Skeletal muscle satellite cell (primary cell): ENCODE results near the gene TPO.
"Not testable (repeated sequence)": the region's sequence is repeated elsewhere in the genome, so short reads cannot be mapped to it uniquely, and the experiment has no call there.

Experiments used
- H3K27me3 ChIP-seq: 2 replicates; pipeline ENCODE4 v1.7.0; 2013; ENCODE audit warnings: low read length; ENCODE audit not compliant: control insufficient read depth, insufficient read depth
- H3K36me3 ChIP-seq: 2 replicates; pipeline ENCODE4 v1.7.0; 2013; ENCODE audit warnings: mild to moderate bottlenecking, control low read depth, low read length; ENCODE audit not compliant: insufficient read depth
- H3K4me1 ChIP-seq: 2 replicates; pipeline ENCODE4 v1.7.0; 2013; ENCODE audit warnings: low read length; ENCODE audit not compliant: control insufficient read depth, insufficient read depth
- H3K4me2 ChIP-seq: 2 replicates; pipeline ENCODE4 v1.7.0; 2013; ENCODE audit warnings: mild to moderate bottlenecking, low read length
- H3K4me3 ChIP-seq: 2 replicates; pipeline ENCODE4 v1.7.0; 2013; ENCODE audit warnings: low read length
- H3K9ac ChIP-seq: 2 replicates; pipeline ENCODE4 v1.7.0; 2013; ENCODE audit warnings: mild to moderate bottlenecking, low read depth, low read length, moderate library complexity
- H3K9me3 ChIP-seq: replicated peaks from 2 replicates; pipeline ENCODE4 v1.7.0; 2013; ENCODE audit warnings: mild to moderate bottlenecking, control low read depth, low read length

The TPO gene

GRCh38 chr2:1487758-1488157, 74.5 kb downstream of the TPO start:
- no peaks in the 10 kb centered on the region for H3K9me3 ChIP-seq
- no peaks in the 10 kb centered on the region for H3K27me3 ChIP-seq
- H3K4me3 ChIP-seq = no peak overlapping the region
- no peak overlapping the region for H3K9ac ChIP-seq
- no peak overlapping the region for H3K4me2 ChIP-seq
- H3K36me3 ChIP-seq = no peaks in the 10 kb centered on the region
- H3K4me1 ChIP-seq = no peaks in the 10 kb centered on the region

GRCh38 chr2:1488181-1488671, 75.0 kb downstream of the TPO start:
- H3K9ac ChIP-seq = no peak overlapping the region
- no peaks in the 10 kb centered on the region for H3K4me1 ChIP-seq
- no peak overlapping the region for H3K4me2 ChIP-seq
- H3K4me3 ChIP-seq = no peak overlapping the region
- no peaks in the 10 kb centered on the region for H3K36me3 ChIP-seq
- H3K27me3 ChIP-seq = no peaks in the 10 kb centered on the region
- no peaks in the 10 kb centered on the region for H3K9me3 ChIP-seq

GRCh38 chr2:1488851-1489250, 75.6 kb downstream of the TPO start:
- Histone ChIP-seq H3K9ac (no peak overlapping the region), H3K4me1 (no peaks in the 10 kb centered on the region), H3K4me3 (no peak overlapping the region), H3K27me3 (no peaks in the 10 kb centered on the region), H3K4me2 (no peak overlapping the region), H3K9me3 (no peaks in the 10 kb centered on the region), H3K36me3 (no peaks in the 10 kb centered on the region)

GRCh38 chr2:1489486-1489885, 76.2 kb downstream of the TPO start:
- no peaks in the 10 kb centered on the region for H3K4me1 ChIP-seq
- no peaks in the 10 kb centered on the region for H3K27me3 ChIP-seq
- H3K4me2 ChIP-seq = no peak overlapping the region
- no peaks in the 10 kb centered on the region for H3K9me3 ChIP-seq
- no peaks in the 10 kb centered on the region for H3K36me3 ChIP-seq
- no peak overlapping the region for H3K9ac ChIP-seq
- H3K4me3 ChIP-seq = no peak overlapping the region

- not testable (repeated sequence) for H3K9ac ChIP-seq, H3K4me3 ChIP-seq, H3K4me1 ChIP-seq, H3K9me3 ChIP-seq, H3K27me3 ChIP-seq, H3K4me2 ChIP-seq, H3K36me3 ChIP-seq
These were observed 77.1 kb downstream of the TPO start for GRCh38 chr2:1490381-1490780.

- H3K27me3 ChIP-seq = no peaks in the 10 kb centered on the region
- no peak overlapping the region for H3K9ac ChIP-seq
- H3K4me3 ChIP-seq = no peak overlapping the region
- H3K9me3 ChIP-seq = no peaks in the 10 kb centered on the region
- H3K36me3 ChIP-seq = no peaks in the 10 kb centered on the region
- H3K4me2 ChIP-seq = no peak overlapping the region
- no peaks in the 10 kb centered on the region for H3K4me1 ChIP-seq
These were observed 78.5 kb downstream of the TPO start for GRCh38 chr2:1491751-1492150.

- H3K4me1 ChIP-seq, H3K4me2 ChIP-seq, H3K9ac ChIP-seq, H3K36me3 ChIP-seq, H3K4me3 ChIP-seq, H3K27me3 ChIP-seq, H3K9me3 ChIP-seq: not testable (repeated sequence)
These were observed 79.0 kb downstream of the TPO start for GRCh38 chr2:1492231-1492630.

- Histone ChIP-seq H3K4me1 (no peaks in the 10 kb centered on the region), H3K27me3 (no peaks in the 10 kb centered on the region), H3K4me3 (no peak overlapping the region), H3K36me3 (no peaks in the 10 kb centered on the region), H3K9ac (no peak overlapping the region), H3K4me2 (no peak overlapping the region), H3K9me3 (no peaks in the 10 kb centered on the region)
These were observed 79.6 kb downstream of the TPO start for GRCh38 chr2:1492711-1493430.

GRCh38 chr2:1493431-1494126, 80.3 kb downstream of the TPO start:
- Histone ChIP-seq H3K4me2 (no peak overlapping the region), H3K36me3 (no peaks in the 10 kb centered on the region), H3K4me1 (no peaks in the 10 kb centered on the region), H3K27me3 (no peaks in the 10 kb centered on the region), H3K9me3 (no peaks in the 10 kb centered on the region), H3K4me3 (no peak overlapping the region), H3K9ac (no peak overlapping the region)

GRCh38 chr2:1494257-1494656, 81.0 kb downstream of the TPO start:
- H3K4me2 ChIP-seq = no peak overlapping the region
- H3K27me3 ChIP-seq = no peaks in the 10 kb centered on the region
- H3K36me3 ChIP-seq = no peaks in the 10 kb centered on the region
- no peaks in the 10 kb centered on the region for H3K4me1 ChIP-seq
- no peak overlapping the region for H3K4me3 ChIP-seq
- H3K9ac ChIP-seq = no peak overlapping the region
- H3K9me3 ChIP-seq = no peaks in the 10 kb centered on the region

- Histone ChIP-seq H3K4me3 (no peak overlapping the region), H3K36me3 (no peaks in the 10 kb centered on the region), H3K27me3 (no peaks in the 10 kb centered on the region), H3K9ac (no peak overlapping the region), H3K4me2 (no peak overlapping the region), H3K9me3 (no peaks in the 10 kb centered on the region), H3K4me1 (no peaks in the 10 kb centered on the region)
These were observed 81.6 kb downstream of the TPO start for GRCh38 chr2:1494906-1495305.
